Measurements from ENCODE around the gene RAD9A.
"Not testable (repeated sequence)": the region's sequence is repeated elsewhere in the genome, so short reads cannot be mapped to it uniquely, and the experiment has no call there.

Gene RAD9A

GRCh38 chr11:67393990-67394389, 2.2 kb downstream of the RAD9A start:
- DNase-seq (ENCODE audit: extremely low read depth in 1 of 2, low read depth in 1 of 2): no peak

- no peak for DNase-seq (ENCODE audit: extremely low read depth in 1 of 2, low read depth in 1 of 2)
These were observed 3.9 kb downstream of the RAD9A start for GRCh38 chr11:67395555-67396258.

DNA sequence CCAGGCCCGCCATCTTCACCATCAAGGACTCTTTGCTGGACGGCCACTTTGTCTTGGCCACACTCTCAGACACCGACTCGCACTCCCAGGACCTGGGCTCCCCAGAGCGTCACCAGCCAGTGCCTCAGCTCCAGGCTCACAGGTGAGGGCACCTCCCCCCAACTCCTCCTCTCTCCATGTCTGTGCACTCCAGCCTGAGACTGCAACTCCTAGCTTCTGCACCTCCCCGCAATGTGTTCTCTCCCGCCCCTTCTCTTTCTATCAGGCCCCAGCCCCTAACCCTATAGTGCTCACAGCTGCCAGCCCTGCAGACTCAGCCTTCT, 4.4 kb downstream of the RAD9A start:
- no peak for DNase-seq (ENCODE audit: extremely low read depth in 1 of 2, low read depth in 1 of 2)

- no peak for DNase-seq (ENCODE audit: extremely low read depth in 1 of 2, low read depth in 1 of 2)
These were observed 5.0 kb downstream of the RAD9A start for GRCh38 chr11:67396587-67397389.

DNA sequence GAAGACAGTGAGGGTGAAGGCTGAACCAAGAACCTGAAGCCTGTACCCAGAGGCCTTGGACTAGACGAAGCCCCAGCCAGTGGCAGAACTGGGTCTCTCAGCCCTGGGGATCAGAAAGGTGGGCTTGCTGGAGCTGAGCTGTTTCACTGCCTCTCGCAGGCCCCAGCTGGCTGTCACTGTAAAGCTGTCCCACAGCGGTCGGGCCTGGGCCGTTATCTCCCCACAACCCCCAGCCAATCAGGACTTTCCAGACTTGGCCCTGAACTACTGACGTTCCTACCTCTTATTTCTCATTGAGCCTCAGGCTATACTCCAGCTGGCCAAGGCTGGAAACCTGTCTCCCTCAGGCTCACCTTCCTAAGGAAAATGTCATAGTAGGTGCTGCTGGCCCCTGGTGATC, 5.8 kb downstream of the RAD9A start:
- DNase-seq (ENCODE audit: extremely low read depth in 1 of 2, low read depth in 1 of 2): no peak

DNA sequence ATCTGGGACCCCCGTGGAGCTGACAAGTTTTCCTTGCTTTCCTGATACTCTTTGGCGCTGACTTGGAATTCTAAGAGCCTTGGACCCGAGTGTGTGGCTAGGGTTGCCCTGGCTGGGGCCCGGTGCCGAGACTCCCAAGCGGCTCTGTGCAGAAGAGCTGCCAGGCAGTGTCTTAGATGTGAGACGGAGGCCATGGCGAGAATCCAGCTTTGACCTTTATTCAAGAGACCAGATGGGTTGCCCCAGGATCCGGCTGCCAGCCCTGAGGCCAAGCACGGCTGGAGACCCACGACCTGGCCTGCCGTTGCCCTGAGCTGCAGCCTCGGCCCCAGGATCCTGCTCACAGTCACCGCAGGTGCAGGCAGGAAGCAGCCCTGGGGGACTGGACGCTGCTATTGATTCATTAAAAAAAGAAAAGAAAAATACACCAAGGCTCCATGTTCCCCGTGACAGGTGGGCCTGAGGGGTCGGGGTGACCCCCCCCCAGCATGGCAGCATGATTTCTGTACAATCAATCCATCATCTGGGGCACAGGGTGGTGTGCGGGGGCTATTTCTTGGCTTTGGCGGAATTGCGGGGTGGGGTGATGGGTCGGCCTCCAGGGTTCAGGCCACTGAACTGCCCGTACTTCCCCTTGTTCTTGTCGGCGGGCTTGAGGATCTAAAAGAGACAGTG, 6.3 kb downstream of the RAD9A start:
- no peak for DNase-seq (ENCODE audit: extremely low read depth in 1 of 2, low read depth in 1 of 2)

- DNase-seq (ENCODE audit: extremely low read depth in 1 of 2, low read depth in 1 of 2): no peak
These were observed 7.1 kb downstream of the RAD9A start for GRCh38 chr11:67398661-67399563.

DNA sequence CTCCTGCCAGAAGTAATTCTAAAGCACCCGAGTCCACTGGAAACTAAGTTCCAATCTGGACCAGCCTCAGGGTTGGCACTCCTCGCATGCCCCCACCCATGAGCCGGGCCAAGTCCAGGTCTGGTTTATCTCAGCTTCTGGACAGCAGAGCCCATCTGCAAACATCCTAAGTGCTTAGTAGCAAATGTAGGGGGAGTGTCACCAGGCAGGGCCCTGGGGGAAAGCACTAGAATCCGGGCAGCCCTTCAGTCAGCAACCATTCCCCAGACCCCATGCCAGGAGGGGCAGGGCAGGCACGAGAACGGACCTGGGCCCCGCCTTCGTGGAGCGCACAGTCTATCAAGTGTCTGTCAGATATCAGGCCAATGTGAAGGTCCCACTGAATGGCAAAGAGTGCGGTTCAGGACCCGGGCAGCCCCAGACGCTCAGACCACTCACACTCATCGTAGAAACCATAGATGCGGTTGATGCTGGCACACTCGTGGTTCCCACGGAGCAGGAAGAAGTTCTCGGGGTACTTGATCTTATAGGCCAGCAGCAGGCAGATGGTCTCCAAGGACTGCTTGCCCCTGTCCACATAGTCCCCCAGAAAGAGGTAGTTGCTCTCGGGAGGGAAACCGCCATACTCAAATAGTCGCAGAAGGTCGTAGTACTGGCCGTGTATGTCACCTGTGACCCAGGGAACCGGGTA, 8.6 kb downstream of the RAD9A start:
- no peak for DNase-seq (ENCODE audit: extremely low read depth in 1 of 2, low read depth in 1 of 2)

GRCh38 chr11:67400942-67401494, 9.2 kb downstream of the RAD9A start:
- no peak for DNase-seq (ENCODE audit: extremely low read depth in 1 of 2, low read depth in 1 of 2)

DNA sequence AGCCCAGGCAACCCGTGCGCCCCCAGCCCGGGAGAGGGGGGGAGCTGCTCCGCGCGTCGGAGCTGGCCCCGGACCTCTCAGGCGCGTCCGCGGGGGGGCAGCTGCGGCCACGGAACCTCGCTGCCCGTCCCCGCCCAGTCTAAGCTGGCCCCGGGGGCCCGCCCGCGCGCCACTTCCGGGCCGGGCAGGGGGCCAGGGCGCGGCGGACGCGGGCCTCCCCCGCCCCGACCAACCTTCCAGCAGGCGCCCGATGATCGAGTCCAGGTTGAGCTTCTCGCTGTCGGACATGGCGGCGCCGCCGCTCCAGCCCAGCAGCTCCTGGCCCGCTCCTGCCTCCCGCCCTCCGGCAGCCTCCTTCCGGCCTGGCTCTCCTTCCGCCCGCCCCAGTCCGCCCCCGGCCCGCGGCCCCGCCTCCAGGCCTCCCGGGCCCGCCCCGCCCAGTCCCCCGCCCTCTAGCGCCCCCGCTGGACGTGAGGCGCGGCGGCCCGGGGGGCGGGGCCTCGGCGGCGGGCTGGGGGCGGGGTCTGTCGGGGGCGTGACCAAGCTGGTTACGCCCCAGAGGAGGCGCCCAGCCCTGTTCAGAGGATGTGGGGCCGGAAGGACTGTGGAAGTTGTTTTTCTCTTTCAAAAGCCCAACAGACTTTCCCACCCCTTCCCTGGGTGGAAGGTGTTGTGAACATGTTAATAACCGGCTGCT, 9.9 kb downstream of the RAD9A start, which contains the start of gene PPP1CA:
Gene PPP1CA, minus strand, starts transcription at position 364 of the 697 bp plus-strand sequence. Its CDS starts 76 bp downstream, at position 288.
- DNase-seq (ENCODE audit: extremely low read depth in 1 of 2, low read depth in 1 of 2): peak; percentile 79 to 85

DNA sequence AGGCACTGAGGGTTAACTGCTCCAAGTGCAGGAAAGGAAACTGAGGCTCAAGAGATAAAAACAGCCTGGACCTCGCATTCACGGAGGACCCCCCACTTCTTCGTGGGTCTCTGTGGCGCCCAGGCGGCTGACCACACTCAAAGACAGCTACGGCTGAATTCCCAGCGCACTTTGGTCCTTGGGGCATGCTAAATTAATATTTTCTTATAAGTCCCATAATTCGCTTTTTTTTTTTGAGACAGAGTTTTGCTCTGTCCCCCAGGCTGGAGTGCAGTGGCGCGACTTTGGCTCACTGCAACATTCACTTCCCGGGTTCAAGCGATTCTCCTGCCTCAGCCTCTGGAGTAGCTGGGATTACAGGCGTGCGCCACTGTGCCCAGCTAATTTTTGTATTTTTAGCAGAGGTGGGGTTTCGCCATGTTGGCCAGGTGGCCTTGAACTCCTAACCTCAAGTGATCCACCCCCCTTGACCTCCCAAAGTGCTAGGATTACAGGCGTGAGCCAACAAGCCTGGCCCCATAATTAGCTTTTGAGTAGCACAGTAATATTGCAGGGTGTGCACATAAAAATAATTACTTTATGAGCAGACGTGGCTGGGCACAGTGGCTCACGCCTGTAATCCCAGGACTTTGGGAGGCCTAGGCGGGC, 10.5 kb downstream of the RAD9A start:
- DNase-seq (ENCODE audit: extremely low read depth in 1 of 2, low read depth in 1 of 2): not testable (repeated sequence)

- not testable (repeated sequence) for DNase-seq (ENCODE audit: extremely low read depth in 1 of 2, low read depth in 1 of 2)
These were observed 11.3 kb downstream of the RAD9A start for GRCh38 chr11:67403085-67403484.

GRCh38 chr11:67404515-67405195, 12.9 kb downstream of the RAD9A start:
- DNase-seq (ENCODE audit: extremely low read depth in 1 of 2, low read depth in 1 of 2): no peak

DNA sequence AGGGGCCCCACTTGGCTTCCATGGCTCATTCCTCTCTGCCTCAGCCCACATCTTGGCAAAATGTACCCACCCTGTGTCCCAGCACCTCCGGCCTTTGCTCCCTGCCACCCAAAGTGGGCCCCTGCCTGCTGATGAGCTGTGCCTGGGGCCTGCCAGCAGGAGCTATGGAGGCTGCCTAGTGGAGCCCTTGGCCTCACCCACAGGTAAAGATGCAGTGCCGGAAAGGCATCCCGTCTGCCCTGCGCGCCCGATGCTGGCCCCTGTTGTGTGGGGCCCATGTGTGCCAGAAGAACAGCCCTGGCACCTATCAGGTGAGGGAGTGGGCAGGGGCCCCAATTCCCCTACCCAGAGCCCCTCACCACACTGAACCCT, 13.4 kb downstream of the RAD9A start:
- DNase-seq (ENCODE audit: extremely low read depth in 1 of 2, low read depth in 1 of 2): no peak

- DNase-seq (ENCODE audit: extremely low read depth in 1 of 2, low read depth in 1 of 2): no peak
These were observed 14.0 kb downstream of the RAD9A start for GRCh38 chr11:67405688-67406339.

DNA sequence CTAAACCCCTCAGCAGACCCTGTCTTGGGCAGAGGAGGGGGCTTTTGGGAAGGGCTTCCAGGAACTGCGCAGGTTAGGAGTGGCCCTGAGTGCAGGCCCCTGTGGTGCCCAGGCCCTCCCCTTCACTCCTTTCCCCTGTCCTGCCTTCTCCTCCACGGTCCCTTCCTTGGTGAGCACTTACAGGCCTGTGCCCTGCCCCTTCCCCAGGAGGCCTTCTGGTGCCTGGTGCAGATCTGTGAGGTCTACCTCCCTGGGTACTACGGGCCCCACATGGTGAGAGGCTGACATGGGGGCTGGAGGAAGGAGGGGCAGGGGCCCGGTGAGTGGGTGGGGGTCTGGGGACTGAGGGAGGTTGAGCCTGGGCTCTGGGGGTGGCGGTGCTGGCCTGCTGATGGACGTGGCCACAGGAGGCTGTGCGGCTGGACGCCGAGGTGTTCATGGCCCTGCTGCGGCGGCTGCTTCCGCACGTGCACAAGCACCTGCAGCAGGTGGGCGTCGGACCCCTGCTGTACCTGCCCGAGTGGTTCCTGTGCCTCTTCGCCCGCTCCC, 14.7 kb downstream of the RAD9A start:
- DNase-seq (ENCODE audit: extremely low read depth in 1 of 2, low read depth in 1 of 2): no peak

DNA sequence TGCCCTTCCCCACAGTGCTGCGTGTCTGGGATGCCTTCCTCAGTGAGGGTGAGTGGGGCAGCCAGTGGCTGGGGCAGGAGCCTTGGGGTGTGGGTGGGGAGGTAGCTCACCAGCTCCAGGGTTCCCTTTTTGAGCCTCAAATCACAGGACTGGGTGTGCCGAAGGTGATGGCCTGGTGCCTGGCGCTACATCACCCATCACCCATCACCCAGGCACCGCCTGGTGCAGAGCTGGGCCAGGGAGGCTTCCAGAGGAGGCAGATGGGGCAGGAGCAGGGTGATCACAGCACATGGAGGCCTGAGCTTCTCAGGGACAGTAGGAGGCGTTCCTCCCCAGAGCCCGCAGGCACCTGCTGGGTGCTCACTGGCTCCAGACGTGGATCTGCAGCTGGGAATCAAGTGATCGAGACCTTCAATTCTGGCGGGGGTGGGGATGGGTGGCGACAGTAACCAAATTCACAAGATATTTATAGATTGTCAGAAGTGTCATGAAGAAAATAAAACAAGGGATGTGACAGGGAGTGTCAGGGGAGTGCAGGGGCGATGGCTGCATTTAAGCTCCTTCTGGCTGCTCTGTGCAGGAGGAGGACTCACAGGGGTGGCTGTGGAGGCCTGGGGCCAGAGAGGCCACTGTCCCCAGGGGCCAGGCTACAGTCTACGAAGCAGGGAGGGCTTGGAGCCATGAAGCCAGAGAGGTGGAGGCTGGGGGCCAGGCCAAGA, 15.3 kb downstream of the RAD9A start:
- DNase-seq (ENCODE audit: extremely low read depth in 1 of 2, low read depth in 1 of 2): no peak

Data from stimulated activated CD8-positive, alpha-beta memory T cell treated with anti-CD3 and anti-CD28 coated beads, Interleukin-7, amount 100 ng/mL, for 48 hours (primary cell).